RPMI8226 (cell line): ENCODE measurements around the gene CREB5.

Experiments
- DNase-seq: peaks from one replicate; pipeline ENCODE4 v3.0.0-alpha.2; 2015

The CREB5 gene

DNA sequence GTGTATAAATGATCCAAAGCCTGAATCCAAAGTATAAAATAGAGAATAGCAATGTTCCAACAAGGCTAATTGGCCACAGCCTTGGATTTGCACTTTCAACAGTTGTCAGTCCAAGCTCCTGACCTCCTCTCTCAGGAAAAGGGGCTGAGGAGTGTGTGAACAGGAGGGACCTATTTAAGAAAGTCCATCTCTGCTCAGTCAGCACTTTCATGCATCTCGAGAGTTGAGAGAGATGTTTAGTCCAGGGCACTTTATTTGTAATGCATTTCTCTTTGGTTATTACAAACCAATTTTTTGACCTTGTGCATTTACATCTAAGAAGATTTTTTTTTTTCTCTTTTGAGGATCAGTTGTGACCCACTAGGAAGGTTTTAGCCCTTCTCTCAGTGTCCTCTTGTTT is 244.2 kb downstream of the CREB5 start:
- no peak for DNase-seq

DNA sequence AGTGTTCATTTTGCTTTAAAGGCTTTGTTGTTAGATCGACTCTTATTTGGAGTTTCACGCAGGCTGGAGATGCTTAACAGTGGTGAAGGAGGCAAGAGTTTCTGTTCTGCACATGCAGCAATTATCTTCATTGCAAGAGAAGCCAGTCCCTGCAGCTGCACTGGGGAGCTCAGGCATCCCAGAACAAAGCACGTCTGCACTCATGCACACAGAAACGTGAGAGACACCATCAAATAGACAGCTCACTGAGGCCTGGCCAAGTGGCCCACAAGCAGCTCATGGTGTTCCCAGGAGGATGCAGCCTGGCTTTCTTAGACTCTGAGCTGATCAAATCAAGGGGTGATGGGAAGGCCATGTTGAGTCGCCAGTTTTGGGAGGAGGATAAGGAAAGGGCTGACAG is 246.1 kb downstream of the CREB5 start:
- no peak for DNase-seq

GRCh38 chr7:28660132-28660531 is 247.8 kb downstream of the CREB5 start:
- DNase-seq: no peak

- no peak for DNase-seq
Measured at GRCh38 chr7:28661826-28662595, 249.7 kb downstream of the CREB5 start.

GRCh38 chr7:28666154-28666553 is 253.8 kb downstream of the CREB5 start:
- DNase-seq: no peak

- no peak for DNase-seq
Measured at GRCh38 chr7:28668085-28668484, 255.8 kb downstream of the CREB5 start.

- DNase-seq: no peak
Measured at GRCh38 chr7:28669330-28669729, 257.0 kb downstream of the CREB5 start.

GRCh38 chr7:28671526-28671925 is 259.2 kb downstream of the CREB5 start:
- no peak for DNase-seq

GRCh38 chr7:28672397-28672797 is 260.1 kb downstream of the CREB5 start:
- no peak for DNase-seq

GRCh38 chr7:28674359-28674782 is 262.1 kb downstream of the CREB5 start:
- DNase-seq: no peak

GRCh38 chr7:28675429-28675828 is 263.1 kb downstream of the CREB5 start:
- no peak for DNase-seq

- DNase-seq: no peak
Measured at GRCh38 chr7:28677668-28678067, 265.4 kb downstream of the CREB5 start.

DNA sequence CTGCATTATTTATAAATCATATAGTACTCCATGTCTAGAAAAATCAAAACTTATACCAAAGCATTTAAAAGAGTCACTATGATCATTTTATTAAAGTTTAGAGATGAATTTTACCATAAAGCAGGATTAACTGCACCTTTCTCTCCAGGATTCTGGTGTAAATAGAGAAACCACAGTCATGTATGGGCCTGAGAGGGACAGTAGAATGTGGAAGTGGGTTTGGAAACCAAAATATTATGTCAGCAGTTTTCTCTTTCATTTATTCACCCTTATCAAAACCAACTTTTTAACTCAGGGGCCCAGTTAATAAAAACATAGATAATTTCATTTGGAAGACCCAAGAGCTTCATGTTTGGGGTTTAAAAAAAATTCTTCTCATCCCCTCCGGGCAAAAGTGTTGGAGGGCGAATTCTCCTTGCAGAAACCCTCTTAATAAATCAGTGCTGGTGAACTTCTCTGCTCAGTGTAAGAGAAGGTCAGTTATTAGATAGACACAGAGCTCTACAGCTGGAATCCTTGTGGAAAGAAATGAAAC is 266.2 kb downstream of the CREB5 start:
- DNase-seq: no peak

- DNase-seq: no peak
Measured at GRCh38 chr7:28681693-28682310, 269.5 kb downstream of the CREB5 start.

DNA sequence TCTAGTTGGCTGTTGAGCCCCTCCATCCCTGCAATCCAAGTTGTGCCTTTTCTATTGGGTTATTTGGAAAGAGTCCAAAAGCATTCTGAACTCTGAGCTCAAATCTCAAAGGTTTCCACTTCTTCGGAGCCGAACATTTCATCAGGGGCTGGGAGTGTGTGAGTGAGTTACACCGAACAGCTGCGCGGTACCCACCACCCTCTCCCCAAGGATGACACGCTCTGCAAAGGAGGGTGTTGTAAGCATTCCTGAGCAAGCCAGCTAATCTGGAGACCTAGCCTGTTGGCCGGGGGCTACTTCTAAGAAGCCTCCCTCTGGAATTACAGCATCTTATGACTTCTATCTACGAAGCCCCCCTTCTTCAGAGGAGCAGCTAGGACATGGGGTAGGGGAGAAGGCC is 270.5 kb downstream of the CREB5 start:
- DNase-seq: no peak

GRCh38 chr7:28684650-28685241 is 272.4 kb downstream of the CREB5 start:
- no peak for DNase-seq

GRCh38 chr7:28685242-28685643 is 272.9 kb downstream of the CREB5 start:
- no peak for DNase-seq

GRCh38 chr7:28685644-28686417 is 273.5 kb downstream of the CREB5 start:
- peak; percentile 79 for DNase-seq

GRCh38 chr7:28686418-28686800 is 274.1 kb downstream of the CREB5 start:
- DNase-seq: no peak

- DNase-seq: no peak
Measured at GRCh38 chr7:28687537-28687936, 275.2 kb downstream of the CREB5 start.

DNA sequence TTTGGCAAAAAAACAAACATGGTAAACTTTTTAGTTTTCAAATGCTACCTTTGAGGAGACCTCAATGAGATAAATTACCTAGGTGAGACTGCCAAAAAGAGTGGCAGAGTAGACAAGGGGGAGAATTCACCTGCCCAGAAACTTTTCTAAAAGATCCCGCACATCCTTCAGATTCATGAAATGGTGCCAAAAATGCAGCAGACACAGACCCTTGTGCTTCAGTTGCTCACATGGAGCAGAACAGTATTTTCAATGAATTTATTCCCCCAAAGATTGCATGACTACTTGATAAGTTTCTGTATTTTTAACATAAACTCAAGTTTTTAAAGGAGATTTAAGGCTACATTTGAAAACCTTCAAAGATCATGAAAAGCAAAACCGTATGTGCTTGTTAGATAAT is 275.9 kb downstream of the CREB5 start:
- DNase-seq: no peak

DNA sequence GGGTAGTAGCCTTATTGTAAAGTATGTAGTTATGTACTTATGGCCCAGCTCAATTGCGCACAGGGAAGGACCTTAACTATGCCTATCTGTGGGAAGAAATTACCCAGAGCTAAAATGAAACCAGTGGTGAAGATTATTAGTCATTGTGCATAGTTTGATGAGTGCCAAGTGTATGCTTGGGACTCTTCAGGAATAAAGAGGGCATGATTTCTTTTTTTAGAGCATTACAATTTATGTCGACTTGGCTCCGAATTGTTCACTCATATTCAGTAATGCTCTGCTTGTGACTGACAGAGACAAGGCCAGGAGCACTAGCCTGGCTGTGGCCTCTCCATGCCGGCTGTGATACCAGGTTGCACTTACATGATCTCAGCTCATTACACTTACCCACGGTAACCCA is 276.3 kb downstream of the CREB5 start:
- DNase-seq: no peak
